Upper lobe of left lung (tissue), 4 donors: ENCODE results near the gene DGKZ.

ENCODE experiments used
- CTCF ChIP-seq, 6 experiments: fragments of 450-650 bp in 4 of 6; fragments of 200-600 bp in 2 of 6; sonication (generic) in 2 of 6; IDR thresholded peaks; one replicate each; pipeline ENCODE4 v1.5.1; 2016 to 2019; ENCODE audit warnings: antibody characterized with exemption in 6 of 6
- EP300 ChIP-seq, 4 donors: sonication (generic); formaldehyde crosslinking; IDR thresholded peaks; one replicate each; pipeline ENCODE4 v1.5.1; 2017; ENCODE audit warnings: antibody characterized with exemption in 4 of 4, control low read depth in 2 of 4
- POLR2A ChIP-seq, 4 donors: fragments of 450-650 bp; IDR thresholded peaks; one replicate each; pipeline ENCODE4 v1.5.1; 2016 to 2017; ENCODE audit warnings: antibody characterized with exemption in 4 of 4, mild to moderate bottlenecking in 2 of 4
- POLR2AphosphoS5 ChIP-seq, 2 donors: sonication (generic); formaldehyde crosslinking; IDR thresholded peaks; one replicate each; pipeline ENCODE4 v1.5.1; 2017; ENCODE audit warnings: antibody characterized with exemption in 2 of 2

GRCh38 chr11:46381819-46382645, 34.8 kb downstream of the DGKZ start:
- TF ChIP-seq EP300 (IDR thresholded peaks at IDR 0.05) (no peak), POLR2AphosphoS5 (IDR thresholded peaks at IDR 0.05) (no peak), CTCF (IDR thresholded peaks at IDR 0.05) (no peak), POLR2A (IDR thresholded peaks at IDR 0.05) (no peak)
